GM12801 (cell line): ENCODE data around the gene BCOR.

Experiments used
- CTCF ChIP-seq: IDR thresholded peaks from one replicate; pipeline ENCODE4 v1.5.1; 2011; ENCODE audit warnings: control low read depth; ENCODE audit not compliant: insufficient read length; ENCODE audit errors: extremely low read depth

The BCOR gene

GRCh38 chrX:40007756-40008705 is 89.7 kb downstream of the BCOR start:
- TF ChIP-seq CTCF: no peak

GRCh38 chrX:40007131-40007755 is 90.5 kb downstream of the BCOR start:
- no peak for TF ChIP-seq CTCF

- no peak for TF ChIP-seq CTCF
Measured at GRCh38 chrX:40006106-40007017, 91.4 kb downstream of the BCOR start.

- TF ChIP-seq CTCF: no peak
Measured at GRCh38 chrX:40005292-40006011, 92.3 kb downstream of the BCOR start.

- TF ChIP-seq CTCF: no peak
Measured at GRCh38 chrX:40004921-40005291, 92.9 kb downstream of the BCOR start.

DNA sequence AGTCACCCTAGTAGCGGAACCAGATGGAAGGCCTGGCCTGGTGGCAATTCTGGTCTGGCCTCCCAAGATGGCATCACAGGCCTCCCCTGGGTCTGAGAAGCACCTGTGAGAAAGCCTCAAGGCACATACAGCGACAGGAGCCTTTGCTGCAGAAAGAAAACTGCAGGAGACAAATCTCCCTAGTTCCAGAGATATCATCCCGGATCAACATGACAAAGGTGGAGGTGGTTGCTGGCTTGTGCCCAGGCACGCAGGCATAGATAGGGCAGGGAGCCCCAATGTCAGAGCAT is 93.6 kb downstream of the BCOR start:
- TF ChIP-seq CTCF: no peak
